Activated CD4-positive, alpha-beta T cell treated with anti-CD3 and anti-CD28 coated beads for 4 hours (primary cell): ENCODE measurements around the gene BATF.

Experiments used
- DNase-seq, 2 donors: peaks; one replicate each; pipeline ENCODE4 v3.0.0-alpha.2; 2020

The BATF gene

GRCh38 chr14:75535164-75535898 lies 13.1 kb downstream of the BATF start:
- DNase-seq, result no peak

DNA sequence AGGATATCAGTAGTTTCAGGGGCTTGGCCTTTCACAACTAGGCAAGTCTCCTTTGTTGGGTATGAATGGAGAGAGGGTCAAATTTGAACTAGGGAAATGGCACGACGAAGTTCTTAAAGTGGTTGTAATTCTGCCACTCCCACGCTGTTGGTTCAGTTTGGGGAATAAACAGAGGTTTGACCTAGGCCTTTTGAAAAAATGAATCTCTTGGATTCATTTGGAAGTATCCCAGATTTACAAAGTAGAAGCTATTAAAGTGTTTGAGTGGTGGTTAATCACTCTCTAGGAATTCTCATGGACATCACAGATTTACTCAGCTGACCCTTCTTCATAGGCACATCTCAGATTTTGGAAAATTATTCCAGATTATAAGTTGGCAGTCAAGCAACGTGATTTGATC lies 14.8 kb downstream of the BATF start:
- DNase-seq, result no peak

- no peak for DNase-seq
These were observed 16.9 kb downstream of the BATF start for GRCh38 chr14:75539162-75539560.

- DNase-seq, result peak; percentile 62 to 68
These were observed 17.6 kb downstream of the BATF start for GRCh38 chr14:75539561-75540478.

GRCh38 chr14:75540479-75540851 lies 18.2 kb downstream of the BATF start:
- DNase-seq, result no peak

DNA sequence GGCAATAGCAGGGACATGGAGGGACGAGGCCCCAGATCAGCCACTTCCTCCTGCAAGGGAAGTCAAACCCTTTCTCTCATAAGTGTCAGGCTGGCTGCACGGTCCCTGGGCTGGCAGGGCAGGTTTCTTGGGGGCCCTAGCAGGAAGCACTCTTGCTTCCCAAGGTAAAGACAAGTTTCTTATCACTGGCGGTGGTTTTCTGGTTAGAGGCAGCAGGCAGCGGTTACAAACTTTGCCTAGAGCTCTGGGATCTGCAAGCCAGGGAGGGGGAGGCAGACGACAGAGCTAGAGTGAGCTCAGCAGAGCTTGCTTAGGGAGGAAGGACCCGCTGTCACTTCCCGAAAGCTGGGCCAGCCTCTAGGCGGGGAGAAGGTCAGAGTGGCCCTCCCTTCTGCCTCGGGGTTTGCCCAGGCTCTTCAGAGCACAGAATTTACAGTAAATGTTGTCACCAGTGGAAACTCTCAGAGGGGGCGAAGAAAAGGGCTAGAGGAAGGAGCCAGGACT lies 20.4 kb downstream of the BATF start:
- DNase-seq, result peak; percentile 88 to 89

- DNase-seq, result no peak
These were observed 21.0 kb downstream of the BATF start for GRCh38 chr14:75543253-75543652.

DNA sequence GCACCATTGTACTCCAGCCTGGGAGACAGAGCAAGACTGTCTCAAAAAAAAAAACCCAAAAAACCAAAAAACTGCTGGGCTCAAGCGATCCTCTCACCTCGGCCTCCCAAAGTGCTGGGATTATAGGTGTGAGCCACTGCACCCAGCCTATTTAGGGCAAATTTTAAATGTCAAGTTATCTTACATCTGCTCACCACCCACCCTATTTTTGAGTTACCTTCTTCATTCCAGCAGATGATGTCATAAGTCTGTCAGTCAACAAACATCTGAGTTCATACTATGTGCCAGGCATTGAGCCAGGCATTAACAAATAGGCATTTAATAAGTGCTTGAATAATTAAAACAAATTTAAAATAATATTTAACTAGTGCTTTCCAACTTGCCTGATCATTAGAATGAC lies 21.5 kb downstream of the BATF start:
- no peak for DNase-seq

DNA sequence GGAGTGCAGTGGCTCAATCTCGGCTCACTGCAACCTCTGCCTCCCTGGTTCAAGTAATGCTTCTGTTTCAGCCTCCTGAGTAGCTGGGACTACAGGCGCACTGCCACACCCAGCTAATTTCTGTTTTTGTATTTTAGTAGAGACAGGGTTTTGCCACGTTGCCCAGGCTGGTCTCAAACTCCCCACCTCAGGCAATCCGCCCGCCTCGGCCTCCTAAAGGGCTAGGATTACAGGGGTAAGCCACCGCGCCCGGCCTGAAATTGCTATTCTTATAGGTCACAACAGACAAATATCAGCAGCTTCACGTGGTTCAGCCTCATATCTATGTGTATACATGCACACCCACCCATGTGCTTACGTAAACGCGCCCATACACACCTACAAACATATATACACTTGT lies 23.6 kb downstream of the BATF start:
- DNase-seq, result no peak

DNA sequence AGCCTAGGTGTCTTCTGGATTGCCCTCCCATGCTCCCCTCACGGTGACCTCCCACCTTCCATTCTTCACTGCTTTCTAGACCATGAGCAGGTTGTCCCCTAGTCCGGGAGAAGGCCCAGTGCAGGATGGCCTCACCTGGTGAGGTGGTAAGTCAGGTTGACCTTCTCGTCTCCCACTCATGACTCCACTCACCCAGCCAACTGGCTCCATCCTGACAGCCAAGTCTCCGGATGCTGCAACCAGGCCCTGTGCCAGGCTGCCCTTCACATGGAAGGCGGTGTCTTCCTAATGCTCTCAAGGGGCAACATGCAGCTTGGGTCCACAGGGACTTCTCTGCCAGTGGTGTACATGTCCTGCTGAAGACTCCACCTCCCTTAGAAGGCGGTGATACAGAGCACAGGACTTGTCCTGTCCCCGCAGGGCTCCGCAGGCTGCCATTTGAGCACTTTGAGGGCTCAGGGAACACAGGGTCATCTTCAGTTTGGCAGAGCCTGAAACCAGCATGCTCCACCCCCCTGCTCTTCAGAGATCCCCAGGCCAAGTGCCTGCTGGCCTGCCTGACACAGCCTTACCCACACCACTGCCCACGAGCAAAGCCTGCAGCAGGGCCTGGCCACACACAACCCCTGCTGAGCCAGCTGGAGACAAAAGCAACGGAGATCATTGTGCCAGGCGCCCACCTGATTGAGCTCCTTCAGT lies 25.4 kb downstream of the BATF start:
- DNase-seq, result no peak

DNA sequence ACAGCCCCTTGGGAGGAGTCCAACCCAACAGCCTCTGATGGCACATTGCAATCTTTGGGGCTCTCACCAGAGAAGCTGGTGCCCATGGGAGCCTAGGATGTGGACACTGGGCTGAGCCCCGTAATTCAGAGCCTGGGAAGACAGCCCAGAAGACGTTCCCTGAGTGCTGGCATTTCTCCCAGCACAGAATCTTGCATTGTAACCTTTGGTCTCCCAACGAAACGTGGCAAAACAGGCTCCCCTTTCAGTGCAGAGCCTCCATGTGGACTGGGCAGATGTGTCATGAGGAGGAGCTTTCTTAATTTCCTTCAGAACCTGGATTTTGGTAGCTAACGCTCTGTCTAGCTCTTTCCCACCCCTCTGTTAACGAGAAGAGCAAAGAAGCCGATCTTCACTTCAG lies 26.3 kb downstream of the BATF start:
- no peak for DNase-seq

DNA sequence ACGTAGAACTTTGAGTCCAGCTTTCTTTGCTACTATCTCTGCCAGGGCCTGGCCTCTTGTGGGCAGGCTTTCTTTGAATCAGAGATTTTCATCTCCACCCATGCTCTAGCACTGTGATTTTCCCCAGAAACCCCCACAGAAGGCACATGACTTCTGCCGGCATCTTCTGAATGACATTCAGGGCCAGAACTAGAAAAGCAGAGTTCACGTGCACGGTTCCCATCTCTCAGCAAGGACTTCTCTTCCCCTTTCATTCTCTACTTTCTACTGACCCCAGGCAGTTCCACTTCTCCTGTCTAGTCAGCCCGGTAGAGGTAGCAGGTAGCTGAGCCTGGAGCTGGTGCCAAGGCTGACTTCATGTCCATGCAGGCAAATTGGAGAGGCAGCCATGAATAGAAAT lies 26.9 kb downstream of the BATF start:
- peak in 1 of 2 donors; percentile 32 for DNase-seq

- DNase-seq, result no peak
These were observed 28.8 kb downstream of the BATF start for GRCh38 chr14:75551021-75551420.

DNA sequence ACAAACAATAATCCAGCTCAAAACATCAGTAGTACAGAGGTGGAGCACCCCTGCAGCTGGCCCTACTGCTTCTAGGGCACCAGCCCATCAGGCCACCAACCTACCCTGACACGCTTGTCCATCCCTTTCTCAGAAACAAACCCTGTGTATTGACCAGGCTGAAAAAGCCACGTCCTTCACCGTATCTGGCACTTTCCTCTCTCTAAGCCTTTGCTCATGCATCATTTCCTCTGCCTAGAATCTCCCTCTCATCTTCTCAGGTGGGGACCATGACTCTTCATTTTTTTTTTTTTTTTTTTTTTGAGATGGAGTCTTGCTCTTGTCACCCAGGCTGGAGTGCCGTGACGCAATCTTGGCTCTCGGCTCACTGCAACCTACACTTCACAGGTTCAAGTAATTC lies 30.9 kb downstream of the BATF start:
- DNase-seq, result no peak

- no peak for DNase-seq
These were observed 31.6 kb downstream of the BATF start for GRCh38 chr14:75553761-75554364.

DNA sequence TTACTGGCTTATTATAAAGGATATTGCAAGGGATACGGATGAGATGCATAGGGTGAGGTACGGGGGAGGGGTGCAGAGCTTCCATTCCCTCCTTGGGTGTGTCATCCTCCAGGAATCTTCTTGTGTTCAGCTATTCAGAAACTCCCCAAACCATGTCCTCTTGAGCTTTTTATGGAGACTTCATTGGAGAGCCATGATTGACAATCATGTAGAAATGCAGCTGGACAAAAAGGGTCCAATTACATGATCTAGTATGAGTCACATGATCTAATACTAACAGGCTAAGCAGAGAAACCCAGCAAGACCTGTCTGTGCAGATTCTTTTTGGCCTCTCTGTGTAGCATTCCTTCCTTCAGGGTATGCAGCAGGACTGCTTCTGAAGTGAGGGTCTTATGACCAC lies 32.2 kb downstream of the BATF start:
- DNase-seq, result no peak

DNA sequence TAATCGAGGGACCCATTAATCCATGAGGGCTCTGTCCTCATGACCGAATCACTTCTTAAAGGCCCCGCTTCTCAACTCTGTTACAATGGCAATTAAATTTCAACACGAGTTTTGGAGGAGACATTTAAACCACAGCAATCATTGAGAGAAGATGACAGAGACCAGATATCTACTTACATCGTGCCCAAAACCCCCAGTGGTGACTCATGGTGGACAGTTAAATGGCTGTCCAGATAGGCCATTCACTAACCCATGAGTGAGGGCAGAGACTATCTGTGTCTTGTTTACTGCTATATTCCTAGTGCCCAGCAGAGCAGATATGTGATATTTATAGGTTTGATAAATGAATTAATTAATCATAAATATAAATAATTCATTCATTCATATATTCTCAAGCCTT lies 36.2 kb downstream of the BATF start:
- no peak for DNase-seq

- DNase-seq, result no peak
These were observed 36.8 kb downstream of the BATF start for GRCh38 chr14:75559045-75559444.

DNA sequence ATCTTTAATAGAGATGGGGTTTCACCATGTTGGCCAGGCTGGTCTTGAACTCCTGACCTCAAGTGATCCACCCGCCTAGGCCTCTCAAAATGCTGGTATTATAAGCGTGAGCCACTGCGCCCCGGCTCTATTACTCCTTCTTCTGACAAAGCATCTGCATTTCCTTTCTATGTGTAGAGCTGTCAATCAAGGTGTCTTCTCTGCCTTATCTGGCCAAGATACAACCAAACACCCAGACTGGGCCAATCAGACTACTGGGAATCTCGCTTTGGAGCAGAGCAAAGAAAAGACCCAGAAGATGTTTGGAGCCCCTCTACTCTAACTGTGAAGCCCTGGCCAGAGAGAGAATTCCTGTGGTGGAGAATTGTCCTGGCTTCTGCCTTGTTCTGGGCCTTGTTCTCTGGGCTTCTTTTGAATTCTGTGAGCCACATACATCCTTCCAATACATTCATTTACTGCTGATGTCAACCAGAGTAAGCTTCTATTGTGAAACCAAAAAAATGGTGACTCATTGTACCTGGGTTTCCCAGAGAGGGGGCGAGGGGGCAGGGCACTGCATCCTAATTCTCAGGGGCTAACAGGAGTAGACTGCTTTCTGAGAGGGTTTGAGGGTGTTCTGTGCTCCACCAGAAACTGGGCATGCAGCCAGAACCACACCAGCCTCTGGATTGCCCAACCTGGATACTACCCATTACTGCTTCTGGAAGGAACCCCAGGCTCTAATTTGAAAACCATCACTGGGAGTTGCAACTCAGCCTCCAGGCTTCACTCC lies 37.4 kb downstream of the BATF start:
- DNase-seq, result peak; percentile 50 to 58

- peak; percentile 46 to 58 for DNase-seq
These were observed 38.8 kb downstream of the BATF start for GRCh38 chr14:75561013-75561432.

DNA sequence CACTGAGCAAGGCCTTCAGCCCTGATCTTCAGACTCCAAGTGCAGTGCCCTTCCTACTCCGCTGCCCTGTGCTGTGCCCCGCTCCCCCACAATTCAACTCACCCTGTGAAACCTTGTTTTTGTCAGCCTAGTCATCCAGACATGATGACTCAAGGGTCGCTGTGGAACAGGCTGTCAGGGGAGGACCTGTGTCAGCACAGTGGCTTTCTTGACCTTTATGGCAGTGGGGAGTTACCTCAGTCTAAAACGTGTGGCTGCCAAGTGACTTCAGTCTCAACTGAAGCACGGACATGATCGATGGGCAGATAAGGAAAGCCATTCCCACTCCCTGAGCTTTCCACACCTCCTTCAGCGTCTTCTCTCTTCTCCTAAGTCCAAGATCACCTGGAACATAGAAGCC lies 39.8 kb downstream of the BATF start:
- DNase-seq, result peak; percentile 51 to 61

GRCh38 chr14:75562489-75562888 lies 40.2 kb downstream of the BATF start:
- DNase-seq, result no peak
